Dedifferentiated amniotic fluid mesenchymal stem cell (primary cell): Measurements from ENCODE around the gene SGK2.

Experiments used
- DNase-seq: peaks from one replicate; pipeline ENCODE4 v3.0.0-alpha.2; 2016; ENCODE audit errors: extremely low spot score

Gene SGK2

DNA sequence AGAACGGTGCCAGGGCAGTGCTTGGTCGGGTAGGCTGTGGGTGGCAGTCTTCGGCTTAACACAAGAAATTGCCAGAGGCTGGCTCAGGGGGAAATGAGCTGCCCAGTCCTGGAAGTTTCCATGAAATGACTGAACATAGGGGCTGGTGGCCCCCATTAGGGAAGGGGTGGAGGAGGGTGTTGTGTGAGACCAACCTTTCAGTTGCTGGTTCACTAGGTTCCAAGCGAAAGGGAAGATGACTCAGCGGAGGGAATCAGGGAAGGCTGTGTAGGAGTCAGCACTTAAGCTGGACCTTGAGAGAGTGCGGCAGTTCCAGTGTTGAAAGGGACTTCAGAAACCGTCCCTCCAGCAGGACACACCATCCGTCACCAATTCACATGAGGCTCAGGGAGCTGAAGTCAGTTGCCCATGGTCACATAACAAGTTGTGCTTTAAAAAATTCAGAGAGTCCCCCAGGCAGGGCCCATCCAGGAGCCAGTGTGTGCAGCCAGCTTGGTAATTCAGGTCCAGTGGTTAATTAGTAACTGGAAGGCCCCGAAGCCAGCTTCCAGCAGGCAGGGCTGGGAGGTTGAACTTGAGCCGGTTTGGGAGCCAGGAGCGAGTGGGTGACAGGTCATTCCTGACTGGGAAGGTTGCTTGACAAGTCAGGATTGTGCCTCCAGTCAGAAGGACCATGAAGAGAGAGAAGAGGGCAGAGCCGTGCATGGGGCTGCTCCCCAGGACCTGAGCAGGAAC, at the start of gene SGK2:
Gene SGK2 (plus strand): TSS at position 616 of the 735 bp plus-strand sequence. CDS start 7,469 bp downstream, outside the sequence.
- DNase-seq = peak; percentile 60

- no peak for DNase-seq
Measured at GRCh38 chr20:43511879-43512278, 46.9 kb upstream of the SGK2 start.

GRCh38 chr20:43513372-43513930, 45.4 kb upstream of the SGK2 start:
- DNase-seq = no peak

- DNase-seq = peak; percentile 98
Measured at GRCh38 chr20:43513931-43514647, 44.7 kb upstream of the SGK2 start.

DNA sequence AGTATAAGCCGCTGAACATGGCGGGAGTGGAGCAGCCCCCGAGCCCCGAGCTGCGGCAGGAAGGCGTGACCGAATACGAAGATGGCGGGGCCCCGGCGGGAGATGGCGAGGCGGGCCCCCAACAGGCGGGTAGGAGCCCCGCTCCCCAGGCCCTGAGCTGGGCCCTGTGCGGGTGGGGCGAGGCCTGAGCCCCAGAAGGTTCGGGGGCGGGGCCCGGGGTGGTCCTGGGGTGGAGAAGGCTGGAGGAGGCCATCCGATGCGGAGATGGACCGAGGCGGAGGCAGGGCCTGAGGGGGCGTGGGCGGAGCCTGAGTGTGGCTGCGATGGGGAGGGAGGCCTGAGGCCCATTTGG, 44.2 kb upstream of the SGK2 start:
- no peak for DNase-seq

DNA sequence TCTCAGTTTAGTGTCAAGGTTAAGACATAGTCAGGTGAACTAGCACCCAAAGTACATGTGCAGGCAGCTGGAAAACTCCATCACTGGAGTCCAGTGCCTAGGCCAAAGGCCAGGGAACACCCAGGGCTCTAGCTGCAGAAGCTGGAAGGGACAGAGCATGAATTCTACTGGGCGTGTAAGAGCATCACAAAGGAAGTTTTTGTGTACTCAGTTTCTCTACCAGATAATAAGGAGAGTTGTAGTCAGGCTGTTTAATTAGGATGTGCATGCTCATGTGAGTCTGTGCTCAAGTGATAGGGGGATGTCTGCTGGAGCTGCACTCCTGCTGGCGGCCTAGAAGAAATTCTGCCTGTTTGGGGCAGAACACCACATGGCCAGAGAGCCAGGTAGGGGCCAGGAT, 43.2 kb upstream of the SGK2 start:
- no peak for DNase-seq

DNA sequence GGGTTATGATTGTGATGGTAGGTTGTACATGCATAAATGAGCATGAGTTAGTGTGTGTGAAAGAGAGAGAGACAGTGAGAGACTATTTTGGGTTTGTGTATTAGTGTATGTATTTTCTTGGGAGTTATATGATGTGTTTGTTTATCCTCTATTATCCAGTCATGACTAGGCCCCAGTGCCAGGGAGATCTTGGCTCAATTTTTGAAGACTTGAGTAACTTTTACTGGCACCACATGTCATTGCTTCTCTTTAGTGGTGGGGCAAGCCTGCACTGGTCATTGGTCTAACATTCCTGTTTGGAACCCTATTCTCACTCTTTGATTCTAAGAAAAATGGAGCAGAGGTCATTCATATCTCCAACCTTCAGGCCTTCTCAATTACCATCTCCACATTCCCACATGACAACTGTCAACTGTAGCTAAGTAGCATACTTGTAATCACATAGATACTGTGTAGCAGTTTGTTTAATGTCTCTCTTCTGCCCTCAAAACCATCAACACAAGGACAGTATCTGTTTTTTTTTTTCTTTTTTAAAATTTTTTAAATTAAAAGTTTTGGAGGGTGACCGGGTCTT, 42.5 kb upstream of the SGK2 start:
- no peak for DNase-seq

DNA sequence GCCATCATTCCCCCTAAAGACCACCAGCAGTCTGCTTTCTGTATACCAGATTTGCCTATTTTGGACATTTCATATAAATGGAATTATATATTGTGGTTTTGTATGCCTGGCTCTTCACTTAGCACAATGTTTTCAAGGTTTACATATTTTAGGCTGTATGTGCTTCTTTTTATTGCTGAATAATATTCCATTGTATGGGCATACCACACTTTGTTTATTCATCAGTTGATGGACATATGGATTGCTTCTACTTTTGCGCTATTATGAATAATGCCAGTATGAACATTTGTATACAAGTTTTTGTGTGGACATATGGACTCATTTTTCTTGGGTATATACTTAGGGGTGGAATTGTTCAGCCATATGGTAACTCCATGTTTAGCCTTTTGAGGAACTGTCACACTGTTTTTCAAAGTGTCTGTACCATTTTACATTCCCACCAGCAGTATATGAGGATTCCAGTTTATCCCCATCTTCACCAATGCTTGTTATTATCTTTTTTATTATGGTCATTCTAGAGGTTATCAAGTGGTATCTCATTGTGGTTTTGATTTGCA, 38.7 kb upstream of the SGK2 start:
- no peak for DNase-seq

DNA sequence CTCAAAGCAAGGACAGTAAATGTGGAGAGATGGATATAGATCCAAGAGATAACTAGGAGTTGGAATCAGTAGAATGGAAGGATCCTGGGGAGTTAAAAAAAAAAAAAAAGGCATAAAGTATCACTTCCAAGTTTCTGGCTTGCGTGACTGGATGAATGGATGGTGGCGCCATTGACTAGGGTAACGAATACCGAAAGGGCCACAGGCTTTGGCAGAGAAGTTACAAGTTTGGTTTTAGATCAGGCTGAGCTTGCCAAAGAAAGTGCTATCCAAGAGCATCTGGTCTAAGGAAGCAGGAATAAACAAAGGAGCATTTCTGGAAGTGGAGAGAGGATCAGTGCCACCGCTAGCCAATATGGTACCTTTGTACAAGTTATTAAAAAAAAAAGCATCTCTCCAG, 33.8 kb upstream of the SGK2 start:
- DNase-seq = no peak

DNA sequence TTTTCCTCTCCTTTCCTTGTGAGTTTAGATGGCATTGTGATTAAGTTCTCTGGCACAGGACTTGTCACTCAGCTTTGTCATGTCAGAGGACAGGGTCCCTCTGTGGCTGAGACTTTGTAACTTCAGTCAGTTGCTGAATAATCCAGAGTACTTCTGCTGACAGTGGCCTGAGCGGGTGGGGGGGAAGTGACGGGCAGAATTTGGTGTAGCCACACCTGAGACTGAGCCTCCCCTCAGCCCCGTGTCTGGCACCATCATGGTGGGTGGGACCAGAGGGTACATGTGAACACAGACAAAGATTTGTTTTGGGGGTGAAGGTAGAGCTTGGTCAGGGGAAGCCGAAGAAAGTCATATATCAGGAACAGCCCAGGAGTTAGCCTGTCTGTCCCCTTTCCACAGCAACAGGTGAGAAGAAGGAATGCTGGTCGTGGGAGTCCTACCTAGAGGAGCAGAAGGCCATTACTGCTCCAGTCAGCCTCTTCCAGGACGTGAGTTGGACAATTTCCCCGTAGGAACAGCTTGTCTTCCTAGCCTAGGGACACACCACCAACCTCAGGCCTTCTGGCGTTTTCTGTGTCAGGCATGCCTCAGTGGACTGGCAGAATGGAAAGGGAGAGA, 30.5 kb upstream of the SGK2 start:
- DNase-seq = no peak

GRCh38 chr20:43529051-43529450, 29.8 kb upstream of the SGK2 start:
- DNase-seq = no peak

DNA sequence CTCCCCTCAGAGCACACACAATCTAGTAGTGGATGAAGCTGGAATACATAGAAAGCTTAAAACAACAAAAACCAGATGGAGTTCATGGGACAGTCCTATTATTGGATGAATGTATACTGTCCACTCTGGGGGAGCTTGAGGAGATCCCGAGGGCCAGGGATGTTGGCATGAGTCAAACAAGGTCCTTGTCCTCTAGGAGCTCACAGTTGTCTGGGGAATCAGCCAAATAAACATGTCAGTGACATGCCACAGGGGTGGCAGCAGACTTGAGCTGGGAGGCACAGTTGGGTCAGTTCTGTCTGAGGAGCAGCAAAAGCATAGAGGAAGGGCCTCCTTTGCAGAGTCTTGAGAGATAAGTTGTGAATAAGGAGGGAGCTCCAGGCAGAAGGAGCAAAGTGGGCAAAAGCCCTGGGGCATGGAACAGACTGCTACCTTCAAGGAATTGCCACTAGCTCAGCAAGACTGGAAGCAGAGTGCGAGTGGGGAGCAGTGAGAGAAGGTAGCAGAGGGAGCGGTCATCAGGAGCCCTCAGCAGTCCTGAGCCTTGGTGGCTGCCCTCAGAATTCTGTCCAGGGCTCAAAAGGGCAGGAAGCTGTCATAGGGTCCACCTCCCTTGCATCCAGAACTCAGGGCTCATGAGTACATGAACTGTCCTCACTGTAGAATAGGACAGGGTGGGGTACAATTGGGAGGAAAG, 29.2 kb upstream of the SGK2 start:
- no peak for DNase-seq

DNA sequence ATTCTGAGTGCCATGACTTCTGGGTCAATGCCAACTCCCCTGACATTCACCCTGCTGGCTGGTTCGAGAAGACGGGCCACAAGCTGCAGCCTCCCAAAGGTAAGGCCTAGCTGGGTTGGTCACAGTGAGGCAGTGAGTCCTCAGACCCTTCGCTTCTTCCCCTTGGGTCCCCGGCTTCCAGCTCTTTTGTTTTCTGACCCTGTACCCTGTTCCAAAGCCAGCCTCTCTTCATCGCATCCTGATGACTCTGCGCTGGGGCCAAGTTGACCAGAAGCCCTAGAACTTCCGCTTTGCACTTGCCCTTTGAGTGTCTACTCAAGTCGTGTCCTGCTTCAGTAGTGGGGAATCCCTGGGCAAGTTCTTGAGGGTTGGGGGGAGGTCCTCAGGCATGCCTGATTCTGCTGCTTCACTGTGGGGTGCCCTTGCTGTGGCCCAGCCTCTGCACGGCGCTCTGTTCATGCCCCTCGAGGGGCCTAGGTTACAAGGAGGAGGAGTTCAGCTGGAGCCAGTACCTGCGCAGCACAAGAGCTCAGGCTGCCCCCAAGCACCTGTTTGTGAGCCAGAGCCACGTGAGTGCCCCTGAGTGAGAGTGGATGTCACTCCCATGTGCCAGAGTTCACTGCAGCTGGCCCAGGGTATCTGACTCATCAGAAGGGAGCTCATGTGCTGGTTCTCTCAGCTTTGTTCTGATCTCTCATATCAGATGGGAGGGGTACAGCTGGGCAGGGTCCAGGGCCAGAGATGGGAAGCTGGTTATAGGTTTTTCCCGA, 28.3 kb upstream of the SGK2 start:
- no peak for DNase-seq

DNA sequence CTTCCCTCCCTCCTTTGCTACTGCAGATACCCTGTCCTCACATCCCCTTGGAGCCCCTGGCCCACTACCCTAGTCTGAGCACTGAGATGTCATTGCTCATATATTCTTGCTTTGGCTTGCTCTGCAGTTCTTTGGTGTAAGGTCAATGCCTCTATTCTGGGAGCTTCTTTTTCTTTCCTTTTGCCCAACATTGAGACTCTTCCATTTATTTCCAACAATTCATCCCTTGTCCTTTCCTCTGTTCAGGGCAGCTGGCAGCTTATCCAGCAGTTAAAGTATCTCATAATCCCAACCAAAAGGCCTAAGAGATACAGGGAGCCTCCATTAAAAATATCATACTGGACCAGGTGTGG, 27.8 kb upstream of the SGK2 start:
- DNase-seq = no peak

DNA sequence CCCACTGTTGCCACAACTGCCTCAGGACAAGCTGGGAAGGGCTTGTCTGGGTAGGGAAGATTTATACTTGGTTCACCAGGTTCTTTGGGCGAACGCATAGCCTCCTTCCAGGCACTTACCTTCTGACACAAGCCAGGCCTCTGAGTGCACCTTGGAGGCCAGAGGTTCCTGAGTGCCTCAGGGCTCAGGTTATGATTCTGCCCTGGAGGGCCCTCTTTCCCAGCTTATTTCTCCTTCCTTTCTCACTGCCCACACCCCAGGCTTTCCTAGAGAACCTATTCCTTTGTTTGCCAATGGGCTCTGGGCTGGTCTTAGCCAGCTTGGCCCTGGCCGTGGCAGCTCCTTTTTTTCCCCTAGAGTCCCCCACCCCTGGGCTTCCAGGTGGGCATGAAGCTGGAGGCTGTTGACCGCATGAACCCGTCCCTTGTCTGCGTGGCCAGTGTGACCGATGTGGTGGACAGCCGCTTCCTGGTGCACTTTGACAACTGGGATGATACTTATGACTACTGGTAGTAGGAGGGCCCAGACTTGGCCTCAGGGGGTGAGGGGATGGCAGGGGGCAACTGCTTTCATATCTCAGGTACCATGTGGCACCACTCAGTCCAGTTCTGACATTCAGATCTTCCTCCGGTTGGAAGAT, 26.3 kb upstream of the SGK2 start:
- DNase-seq = no peak

GRCh38 chr20:43533060-43533459, 25.8 kb upstream of the SGK2 start:
- DNase-seq = no peak

DNA sequence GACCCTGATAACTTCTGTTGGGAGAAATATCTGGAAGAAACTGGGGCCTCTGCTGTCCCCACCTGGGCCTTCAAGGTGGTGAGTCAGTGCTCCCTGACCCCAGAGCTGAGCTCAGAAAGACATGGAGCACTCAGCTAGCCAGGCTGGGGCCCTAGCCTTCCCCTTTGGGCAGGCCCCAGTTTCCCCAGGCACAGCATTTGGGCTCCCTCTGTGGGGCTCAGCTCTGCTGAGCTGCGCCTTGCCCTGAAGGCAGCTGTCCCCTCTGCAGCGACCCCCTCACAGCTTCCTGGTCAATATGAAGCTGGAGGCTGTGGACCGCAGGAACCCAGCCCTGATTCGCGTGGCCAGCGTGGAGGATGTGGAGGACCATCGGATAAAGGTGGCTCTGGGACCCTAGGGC, 24.8 kb upstream of the SGK2 start:
- DNase-seq = no peak

GRCh38 chr20:43534791-43535350, 24.0 kb upstream of the SGK2 start:
- no peak for DNase-seq

- no peak for DNase-seq
Measured at GRCh38 chr20:43535370-43536004, 23.3 kb upstream of the SGK2 start.
